Nucleus accumbens (tissue), 56 donors: Measurements from ENCODE around the gene SMYD3.
A peak's percentile ranks its signal among the peaks of the same experiment; 100 is the strongest.

Source experiments
- DNase-seq, 56 donors: peaks; one replicate each; lab custom pipeline; 2025; lab: John Stamatoyannopoulos, UW

Gene SMYD3

DNA sequence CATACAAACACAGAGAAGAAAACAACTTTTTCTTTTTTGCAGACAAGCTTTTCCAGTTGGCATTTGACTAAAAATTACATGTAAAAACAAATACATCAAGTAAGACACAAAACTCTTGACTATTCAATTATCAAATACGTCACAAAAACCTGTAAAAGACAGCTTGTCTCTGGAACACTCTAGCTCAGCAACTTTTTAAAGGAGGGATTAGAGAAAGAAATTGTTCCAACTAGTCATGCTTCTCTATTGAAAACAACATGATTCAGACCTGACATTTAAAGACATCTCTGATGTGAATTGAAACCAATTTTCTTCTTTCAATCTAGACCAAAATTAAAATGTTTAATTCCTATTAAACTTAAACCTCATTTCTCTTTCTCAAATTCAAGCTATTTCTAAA is 30.3 kb downstream of the SMYD3 start:
- DNase-seq: no peak

DNA sequence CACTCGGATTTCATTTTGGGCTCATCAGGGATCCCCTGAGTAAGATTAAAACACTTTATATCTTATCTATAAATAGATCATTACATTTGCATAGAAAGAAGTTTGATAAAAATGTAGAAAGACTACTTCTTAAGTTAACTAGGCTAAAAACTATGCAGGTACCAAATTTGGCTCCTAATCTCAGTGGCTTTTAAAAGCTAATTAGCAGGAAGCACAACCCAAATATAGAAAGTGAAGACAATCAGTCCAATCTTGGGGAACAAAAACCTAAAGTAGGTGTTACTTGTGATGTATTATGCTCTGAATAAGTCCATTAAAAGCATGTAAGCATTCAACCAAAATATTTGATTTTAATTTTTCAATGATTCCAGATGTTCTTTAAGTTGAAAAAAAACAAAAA is 35.4 kb downstream of the SMYD3 start:
- no peak for DNase-seq

DNA sequence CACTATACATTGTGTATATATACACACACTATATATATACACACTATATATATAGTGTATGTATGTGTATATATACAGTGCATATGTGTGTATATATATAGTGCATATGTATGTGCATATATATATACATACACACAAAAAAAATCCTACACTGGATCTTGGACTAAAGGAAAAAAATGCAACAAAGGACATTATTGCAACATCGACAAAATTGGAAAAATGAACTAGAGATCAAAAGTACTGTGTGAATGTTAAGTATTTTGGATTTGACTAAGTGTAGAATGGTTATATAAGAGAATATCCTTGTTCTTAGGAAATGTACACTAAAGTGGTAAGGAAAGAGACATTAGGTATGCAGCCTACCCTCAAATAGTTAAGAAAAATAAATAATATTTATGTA is 36.5 kb downstream of the SMYD3 start:
- no peak for DNase-seq

DNA sequence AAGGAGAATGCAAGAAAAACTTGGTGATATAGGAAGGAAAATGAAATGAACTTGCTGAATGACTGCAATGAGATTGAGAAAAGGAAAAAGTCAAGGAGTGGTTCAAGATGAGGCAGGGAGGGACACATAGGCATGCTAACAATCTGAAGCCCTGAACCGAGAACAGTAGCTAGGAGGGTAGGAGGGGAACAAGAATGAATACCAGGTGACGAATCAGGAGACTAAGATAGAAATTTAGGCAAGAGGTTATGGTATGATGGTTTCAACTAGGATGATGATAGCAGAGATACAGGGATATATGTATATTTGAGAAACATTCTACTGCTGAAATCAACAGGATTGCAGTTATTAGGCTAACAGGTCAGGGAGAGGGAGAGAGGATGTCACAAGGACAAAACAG is 44.1 kb downstream of the SMYD3 start:
- DNase-seq: no peak

DNA sequence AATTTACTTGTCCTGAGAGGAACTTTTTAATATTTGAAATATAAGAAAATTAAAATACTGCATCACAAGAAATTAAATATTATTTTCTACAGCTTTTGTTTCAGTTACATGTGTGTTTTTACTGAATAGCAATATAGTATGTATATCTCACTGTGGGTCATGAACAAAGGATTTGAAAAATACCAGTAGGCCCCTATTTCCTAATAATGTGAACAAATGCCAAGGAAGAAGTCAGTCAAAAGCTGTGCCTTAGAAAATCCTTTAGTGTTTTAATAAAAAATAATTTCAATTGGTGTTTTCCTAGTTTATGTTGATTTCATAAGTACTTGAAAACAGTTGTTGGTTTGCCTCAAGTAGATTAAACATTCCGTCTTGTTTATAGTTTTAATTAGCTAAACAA is 46.7 kb downstream of the SMYD3 start:
- DNase-seq: no peak

DNA sequence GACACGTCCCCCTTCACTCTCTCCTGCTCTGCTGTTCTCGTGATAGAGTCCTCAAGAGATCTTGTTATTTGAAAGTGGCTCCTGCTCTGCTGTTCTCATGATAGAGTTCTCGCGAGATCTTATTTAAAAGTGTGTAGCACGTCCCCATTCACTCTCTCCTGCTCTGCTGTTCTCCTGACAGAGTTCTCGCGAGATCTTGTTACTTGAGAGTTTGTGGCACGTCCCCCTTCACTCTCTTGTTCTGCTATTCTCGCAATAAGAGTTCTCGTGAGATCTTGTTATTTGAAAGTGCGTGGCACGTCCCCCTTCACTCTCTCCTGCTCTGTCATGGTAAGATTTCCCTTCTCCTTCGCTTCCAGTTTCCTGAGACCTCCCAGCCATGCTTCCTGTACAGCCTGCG is 47.9 kb downstream of the SMYD3 start:
- peak in 1 of 56 donors; percentile 4 for DNase-seq

DNA sequence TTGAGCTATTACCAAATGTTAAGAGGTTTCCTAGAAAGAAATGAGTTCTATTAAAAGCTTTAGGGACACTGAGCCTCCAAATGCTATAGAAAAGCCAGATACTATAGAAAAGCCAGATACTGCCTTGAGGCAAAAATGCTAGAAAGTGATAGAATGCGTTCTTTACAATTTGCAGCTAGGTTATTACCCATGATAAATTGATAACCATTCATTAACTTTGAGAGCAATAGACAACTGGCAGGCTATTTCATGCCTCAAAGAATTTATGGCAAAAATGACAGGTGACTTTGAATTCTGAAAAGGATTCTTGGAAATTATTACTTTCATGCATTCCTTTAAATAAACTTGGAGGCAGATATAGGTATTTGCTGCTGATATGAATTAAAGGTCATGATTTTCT is 51.6 kb downstream of the SMYD3 start:
- DNase-seq: no peak

DNA sequence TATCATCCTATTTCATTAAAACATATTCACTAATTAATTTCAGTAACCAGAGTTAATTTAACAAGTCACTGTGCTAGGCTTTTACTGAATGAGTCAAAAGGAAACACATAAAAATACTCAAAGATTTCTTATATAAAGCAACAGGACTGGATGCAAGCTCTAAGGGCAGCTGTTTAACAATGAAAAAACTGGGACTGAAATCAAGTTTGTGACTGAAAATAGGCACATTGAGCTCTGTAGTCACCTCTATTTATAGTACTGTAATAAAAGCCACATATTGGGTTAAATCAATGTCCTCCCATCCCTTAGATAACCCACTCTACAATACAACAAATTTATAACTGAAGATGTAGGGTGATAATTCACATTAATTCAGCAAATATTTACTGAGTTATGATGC is 52.4 kb downstream of the SMYD3 start:
- DNase-seq: no peak

DNA sequence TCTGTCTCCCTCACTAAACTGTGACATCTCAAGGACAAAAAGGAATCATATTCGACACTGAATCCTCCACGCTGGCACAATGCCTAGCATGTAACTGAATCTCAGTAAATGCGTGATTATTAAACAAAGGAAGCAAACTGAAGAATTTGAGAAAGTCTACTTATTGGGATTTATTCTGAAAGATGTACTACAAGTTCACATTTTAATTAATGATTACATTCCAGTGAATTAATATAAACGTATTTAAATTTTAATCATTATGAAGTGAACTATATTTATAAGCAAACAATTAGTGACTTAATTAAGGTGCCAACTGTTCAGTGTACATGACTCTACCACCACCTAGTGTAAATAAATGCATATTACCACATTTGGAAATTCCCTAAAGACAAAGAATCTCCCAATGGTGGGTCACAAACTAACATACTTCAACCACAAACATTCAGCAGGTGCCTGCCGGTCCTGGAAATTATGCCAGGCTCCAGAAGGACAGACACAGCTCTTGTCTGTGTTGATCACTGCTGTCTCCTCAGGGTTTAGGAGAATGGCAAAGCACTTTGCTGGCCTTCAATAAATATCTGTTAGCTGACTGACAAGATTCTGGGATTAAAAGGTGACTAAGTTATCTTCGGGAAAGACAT is 56.3 kb downstream of the SMYD3 start:
- DNase-seq: no peak

DNA sequence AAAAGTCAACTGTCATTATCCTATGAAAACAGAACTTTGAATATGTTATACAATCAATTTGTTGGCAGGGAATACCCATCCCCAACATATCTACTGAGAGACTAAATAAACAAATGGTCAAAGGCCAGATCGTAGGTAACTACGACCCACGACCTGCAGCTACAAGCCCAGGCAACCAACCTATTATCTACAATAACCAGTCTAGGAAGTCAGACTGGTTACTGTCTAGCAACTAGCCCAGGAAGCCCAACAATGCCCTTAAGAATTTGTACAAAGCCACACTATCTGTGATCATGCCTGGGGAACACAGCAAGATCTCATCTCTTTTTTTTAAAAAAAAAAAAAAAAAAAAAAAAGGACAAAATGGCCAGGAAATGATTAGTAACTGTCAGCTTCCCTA is 58.7 kb downstream of the SMYD3 start:
- DNase-seq: no peak

DNA sequence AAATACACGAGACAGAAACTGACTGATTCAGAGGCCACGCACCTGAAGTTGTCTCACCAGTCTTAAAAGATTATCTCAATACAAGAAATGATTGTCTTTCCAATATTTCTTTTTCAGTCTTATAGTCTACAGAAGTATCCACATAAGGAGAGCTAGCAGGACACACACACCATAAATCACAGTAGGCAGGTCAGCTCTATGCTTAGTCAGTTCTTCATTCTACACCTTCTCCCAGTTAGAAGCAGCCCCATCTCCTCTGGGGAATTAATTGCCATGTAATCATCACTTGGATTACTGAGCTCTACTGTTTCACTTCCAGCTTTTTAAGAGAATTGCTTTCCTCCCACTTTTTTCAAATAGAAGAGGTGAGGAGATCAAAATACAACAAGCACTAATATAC is 59.6 kb downstream of the SMYD3 start:
- DNase-seq: no peak

DNA sequence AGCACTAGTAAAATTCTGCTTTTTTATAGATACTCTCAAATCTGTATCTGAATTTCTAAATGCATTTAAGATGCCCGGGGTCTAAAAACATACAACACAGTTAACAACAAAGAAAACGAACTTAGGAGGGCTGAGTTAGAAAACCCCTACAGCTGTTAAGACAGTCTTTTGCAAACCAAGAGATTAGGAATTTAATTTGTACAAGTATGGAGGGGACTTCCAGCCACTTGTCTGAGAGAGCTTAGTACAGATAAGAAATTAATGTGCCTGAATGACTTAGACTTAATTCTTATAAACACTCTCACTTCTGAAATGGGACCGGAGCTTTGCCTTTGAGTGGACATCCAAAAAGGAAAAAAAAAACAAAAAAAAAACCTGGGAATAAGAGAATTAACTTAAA is 61.6 kb downstream of the SMYD3 start:
- no peak for DNase-seq

DNA sequence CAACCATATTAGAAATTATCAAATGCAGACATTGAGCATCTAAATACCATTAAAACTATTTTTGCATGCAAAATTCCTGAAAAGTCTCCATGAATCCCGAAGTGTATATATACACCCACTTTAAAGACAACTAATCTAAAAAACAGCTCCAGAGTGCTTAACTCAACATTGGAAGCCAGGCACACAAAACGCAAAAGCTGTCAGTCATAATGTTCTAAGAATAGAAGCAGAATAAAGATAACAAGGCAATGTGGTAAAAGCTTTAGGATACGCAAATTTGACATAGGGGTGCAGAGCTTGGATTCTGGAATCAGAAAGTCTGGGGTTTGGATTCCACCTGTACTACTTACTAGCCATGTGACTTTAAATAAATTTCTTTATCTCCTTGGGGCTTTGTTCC is 62.5 kb downstream of the SMYD3 start:
- DNase-seq: no peak

DNA sequence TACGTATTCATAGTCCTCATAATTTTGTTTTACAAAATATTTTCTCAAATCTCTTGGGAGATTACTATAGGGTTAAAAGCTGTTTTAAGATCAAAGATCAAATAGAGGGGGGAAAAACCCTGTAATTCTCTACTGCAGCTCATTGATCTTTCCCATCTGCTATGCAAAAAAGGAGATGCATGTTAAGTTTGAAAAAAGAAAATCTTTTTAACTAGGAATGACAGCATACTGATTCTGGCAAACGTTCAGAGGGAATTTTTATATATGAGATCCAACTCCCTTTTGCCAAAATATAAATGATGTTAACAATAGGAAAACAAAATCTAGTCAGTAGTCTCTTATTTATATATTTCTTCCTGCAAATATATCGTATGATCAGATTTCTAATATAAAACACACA is 69.1 kb downstream of the SMYD3 start:
- no peak for DNase-seq

DNA sequence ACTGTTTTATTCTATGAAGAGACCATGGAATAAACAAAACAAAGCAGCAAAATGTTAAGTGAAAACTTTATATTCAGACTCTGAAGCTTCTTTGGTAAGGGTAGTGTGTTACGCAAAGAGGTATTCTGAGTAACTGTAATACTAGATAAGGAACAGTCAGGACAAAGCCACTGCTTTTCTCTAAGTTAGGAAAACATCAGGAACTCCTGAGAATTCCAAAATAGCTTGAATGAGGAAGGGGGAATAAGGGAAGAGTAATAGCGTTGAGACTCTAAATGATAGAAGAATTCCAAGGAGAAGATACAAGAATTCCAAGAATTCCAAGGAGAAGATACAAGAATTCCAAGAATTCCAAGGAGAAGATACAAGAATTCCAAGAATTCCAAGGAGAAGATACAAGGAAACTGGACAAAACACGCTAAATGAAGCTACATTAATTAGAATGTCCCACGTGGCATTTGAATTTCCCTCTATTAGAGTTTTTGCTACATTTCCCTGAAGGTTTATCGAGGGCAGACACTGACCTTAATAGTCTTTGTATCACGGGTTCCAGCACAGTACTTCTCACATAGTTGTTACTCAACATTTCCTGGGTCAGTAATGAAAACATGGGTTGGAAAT is 71.5 kb downstream of the SMYD3 start:
- DNase-seq: no peak

DNA sequence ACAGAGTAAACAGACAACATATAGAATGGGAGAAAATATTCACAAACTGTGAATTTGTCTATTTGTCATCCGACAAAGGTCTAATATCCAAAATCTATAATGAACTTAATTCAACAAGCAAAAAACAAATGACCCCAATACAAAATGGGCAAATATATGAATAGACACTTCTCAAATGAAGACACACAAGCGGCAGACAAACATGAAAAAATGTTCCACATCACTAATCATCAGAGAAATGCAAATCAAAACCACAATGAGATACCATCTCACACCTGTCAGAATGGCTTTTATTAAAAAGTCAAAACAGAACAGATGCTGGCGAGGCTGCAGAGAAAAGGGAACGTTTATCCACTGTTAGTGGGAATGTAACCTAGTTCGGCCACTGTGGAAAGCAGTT is 72.7 kb downstream of the SMYD3 start:
- no peak for DNase-seq

DNA sequence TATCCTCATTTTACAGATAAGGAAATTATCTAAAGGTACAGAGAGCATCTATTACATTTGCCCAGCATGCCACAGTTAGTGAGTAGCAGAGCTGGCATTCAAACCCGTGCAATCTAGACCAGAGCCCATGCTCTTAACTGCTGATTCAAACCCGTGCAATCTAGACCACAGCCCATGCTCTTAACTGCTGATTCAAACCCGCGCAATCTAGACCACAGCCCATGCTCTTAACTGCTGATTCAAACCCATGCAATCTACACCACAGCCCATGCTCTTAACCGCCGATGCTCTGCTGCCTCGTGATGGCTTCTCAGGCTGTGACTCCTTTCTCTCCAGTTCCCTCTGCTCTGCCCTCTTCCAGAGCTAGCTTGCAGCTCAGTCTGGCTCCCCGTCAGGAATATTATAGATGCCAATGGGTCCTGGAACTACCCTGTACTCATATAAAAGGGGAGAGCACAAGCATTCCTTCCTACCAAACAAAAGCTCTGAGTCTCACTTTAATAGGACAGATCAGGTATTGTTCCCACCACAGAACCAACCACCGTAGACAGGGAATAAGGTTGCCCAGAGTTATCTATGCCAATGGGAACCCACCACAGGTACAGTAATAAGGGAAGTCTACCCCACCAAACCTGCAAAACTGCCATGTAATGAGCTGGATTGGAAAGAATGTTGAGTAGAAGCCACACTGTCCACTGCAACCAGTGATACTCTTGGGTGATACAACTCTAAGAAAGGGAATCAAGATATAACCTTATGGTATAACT is 78.4 kb downstream of the SMYD3 start:
- peak in 4 of 56 donors; percentile 3 to 19 (median 4) for DNase-seq

DNA sequence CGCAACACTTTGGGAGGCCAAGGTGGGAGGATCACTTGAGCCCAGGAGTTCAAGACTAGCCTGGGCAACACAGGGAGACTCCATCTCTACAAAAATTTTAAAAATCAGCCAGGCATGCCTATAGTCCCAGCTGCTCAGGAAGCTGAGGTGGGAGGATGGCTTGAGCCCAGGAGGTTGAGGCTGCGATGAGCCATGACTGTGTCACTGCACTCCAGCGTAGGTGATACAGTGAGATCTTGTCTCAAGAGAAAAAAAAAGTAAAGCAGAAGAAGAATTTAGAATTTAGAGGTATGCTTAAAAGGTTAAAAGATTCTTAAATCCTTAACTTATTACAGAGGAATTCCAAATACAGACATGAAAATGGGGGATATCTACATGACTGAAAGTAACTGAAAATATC is 79.5 kb downstream of the SMYD3 start:
- DNase-seq: peak in 2 of 56 donors; percentile 3

DNA sequence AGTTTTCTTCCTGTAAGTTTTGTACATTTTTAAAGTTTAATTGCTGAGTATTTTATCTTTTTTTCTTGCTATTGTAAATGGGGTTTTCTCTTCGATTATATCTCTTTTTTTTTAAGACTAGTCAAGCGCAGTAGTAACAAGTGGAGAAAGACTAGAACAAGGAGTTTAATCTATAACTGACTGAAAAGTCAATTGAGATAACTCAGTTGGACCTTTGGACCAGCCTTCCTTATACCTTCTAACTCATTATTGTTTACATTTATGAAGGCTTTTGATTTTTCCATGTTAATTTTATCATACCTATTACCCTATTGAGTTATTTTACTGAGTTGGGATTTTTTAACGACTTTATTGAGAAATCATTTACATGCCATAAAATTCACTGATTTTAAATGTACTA is 81.2 kb downstream of the SMYD3 start:
- DNase-seq: no peak

DNA sequence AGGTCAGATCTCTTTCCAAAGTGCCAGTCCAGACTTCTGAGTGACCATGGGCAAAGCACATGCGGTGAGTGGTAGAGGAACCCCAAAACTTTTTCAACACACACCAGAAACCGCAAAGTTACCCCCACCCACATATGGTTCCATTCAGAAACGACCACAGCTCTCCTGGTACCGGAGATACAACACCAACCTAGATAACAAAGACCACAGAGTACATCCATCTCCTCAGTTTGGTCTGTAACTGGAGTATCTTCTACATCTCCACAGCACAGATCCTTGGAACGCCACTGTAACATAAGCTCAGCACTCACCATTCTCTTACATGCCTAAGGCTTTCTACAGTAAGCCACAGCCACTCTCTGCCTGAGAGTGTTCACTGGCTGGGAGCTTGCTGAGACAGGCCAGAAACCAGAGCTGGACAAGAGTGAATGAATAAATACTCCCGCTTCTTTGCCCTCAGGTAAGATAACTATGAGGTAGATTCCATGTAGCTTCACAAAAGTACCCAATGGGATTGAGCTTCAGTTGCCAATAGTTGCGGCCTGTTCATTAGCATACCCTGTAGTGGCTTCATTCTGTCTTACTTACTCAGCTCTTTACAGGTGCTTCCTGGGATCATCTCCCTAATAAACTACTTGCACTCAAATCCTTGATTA is 81.8 kb downstream of the SMYD3 start:
- DNase-seq: no peak

DNA sequence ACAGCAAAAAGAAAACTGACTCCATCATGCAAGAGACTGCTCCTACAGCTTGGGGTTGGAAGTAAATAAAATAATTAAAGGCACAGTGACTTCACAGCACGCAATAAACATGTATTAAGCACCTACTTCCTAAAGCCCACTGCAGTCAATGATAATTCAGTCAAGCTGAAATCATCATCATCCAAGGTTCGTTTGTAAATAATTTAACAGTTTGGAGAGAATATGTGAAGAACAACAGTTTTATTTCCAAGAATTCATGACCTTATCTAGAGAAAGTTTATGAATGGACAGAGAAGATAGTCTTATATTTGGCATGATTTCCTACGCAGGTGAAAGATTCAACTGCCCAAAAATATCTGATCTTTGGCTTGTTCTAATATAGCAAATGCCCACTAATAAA is 86.8 kb downstream of the SMYD3 start:
- no peak for DNase-seq
